Measurements from ENCODE around the gene IVL. TPM values are rescaled to one million over a fixed set of nuclear protein-coding genes. Genes with fewer than 3 reads are reported as not detected.

The IVL gene
- total and polyA plus RNA-seq, 2 experiments from 2014 or later = not detected

GRCh38 chr1:152880316-152880715 lies 28.0 kb upstream of the IVL start:
- Histone ChIP-seq H2AFZ (no peak overlapping the region), H3K27ac (no peak overlapping the region), H3K9me2 (replicated peaks; ENCODE audit: insufficient read depth) (no peaks in the 10 kb centered on the region), H3K4me2 (no peak overlapping the region), H3K9me3 (ENCODE audit: low read depth) (no peaks in the 10 kb centered on the region), H3K4me1 (ENCODE audit: insufficient read depth) (no peaks in the 10 kb centered on the region), H3K27me3 (no peaks in the 10 kb centered on the region), H3K79me2 (no peaks in the 10 kb centered on the region), H4K20me1 (ENCODE audit: insufficient read depth, poor library complexity, severe bottlenecking) (no peaks in the 10 kb centered on the region), H3K4me3 (no peak overlapping the region), H3K36me3 (replicated peaks; ENCODE audit: insufficient read depth, low read depth) (no peaks in the 10 kb centered on the region)
- TF ChIP-seq EZH2 (IDR thresholded peaks at IDR 0.05; ENCODE audit: borderline replicate concordance) (no peak), CTCF (IDR thresholded peaks at IDR 0.05; ENCODE audit: poor library complexity) (no peak), EZH2phosphoT487 (IDR thresholded peaks at IDR 0.05; ENCODE audit: low read depth, severe bottlenecking, unreplicated experiment) (no peak)
- 83% methylated on average over 4 of the region's 4 CpGs for whole genome bisulfite sequencing (ENCODE audit: low lambda C conversion rate, missing lambda C conversion rate)
- DNase-seq (ENCODE audit: low spot score) = no peak

GRCh38 chr1:152880907-152881306 lies 27.4 kb upstream of the IVL start:
- Histone ChIP-seq H3K4me2 (no peak overlapping the region), H3K4me1 (ENCODE audit: insufficient read depth) (no peaks in the 10 kb centered on the region), H3K36me3 (replicated peaks; ENCODE audit: insufficient read depth, low read depth) (no peaks in the 10 kb centered on the region), H3K27ac (no peak overlapping the region), H2AFZ (no peak overlapping the region), H3K9me3 (ENCODE audit: low read depth) (no peaks in the 10 kb centered on the region), H3K9me2 (replicated peaks; ENCODE audit: insufficient read depth) (no peaks in the 10 kb centered on the region), H3K79me2 (no peaks in the 10 kb centered on the region), H3K4me3 (no peak overlapping the region), H3K27me3 (no peaks in the 10 kb centered on the region), H4K20me1 (ENCODE audit: insufficient read depth, poor library complexity, severe bottlenecking) (no peaks in the 10 kb centered on the region)
- DNase-seq (ENCODE audit: low spot score) = no peak
- WGBS (ENCODE audit: low lambda C conversion rate, missing lambda C conversion rate) = 62% methylated on average over 5 of the region's 5 CpGs
- no peak for TF ChIP-seq EZH2 (IDR thresholded peaks at IDR 0.05; ENCODE audit: borderline replicate concordance)

GRCh38 chr1:152884085-152884484 lies 24.3 kb upstream of the IVL start:
- H3K4me3 ChIP-seq = no peak overlapping the region
- no peak overlapping the region for H3K4me2 ChIP-seq
- no peak overlapping the region for H2AFZ ChIP-seq
- no peak for DNase-seq (ENCODE audit: low spot score)
- no peaks in the 10 kb centered on the region for H3K4me1 ChIP-seq (ENCODE audit: insufficient read depth)
- H3K27me3 ChIP-seq = no peaks in the 10 kb centered on the region
- H3K27ac ChIP-seq = no peak overlapping the region
- no peaks in the 10 kb centered on the region for H3K36me3 ChIP-seq (replicated peaks; ENCODE audit: insufficient read depth, low read depth)
- H3K79me2 ChIP-seq = no peaks in the 10 kb centered on the region
- H4K20me1 ChIP-seq (ENCODE audit: insufficient read depth, poor library complexity, severe bottlenecking) = no peaks in the 10 kb centered on the region
- no peak for TF ChIP-seq CTCF (IDR thresholded peaks at IDR 0.05; ENCODE audit: poor library complexity)
- no peak for TF ChIP-seq EZH2 (IDR thresholded peaks at IDR 0.05; ENCODE audit: borderline replicate concordance)
- no peak for TF ChIP-seq EZH2phosphoT487 (IDR thresholded peaks at IDR 0.05; ENCODE audit: low read depth, severe bottlenecking, unreplicated experiment)
- no peaks in the 10 kb centered on the region for H3K9me2 ChIP-seq (replicated peaks; ENCODE audit: insufficient read depth)
- H3K9me3 ChIP-seq (ENCODE audit: low read depth) = no peaks in the 10 kb centered on the region

- Histone ChIP-seq H3K4me2 (no peak overlapping the region), H3K27me3 (no peaks in the 10 kb centered on the region), H3K9me3 (ENCODE audit: low read depth) (no peaks in the 10 kb centered on the region), H3K36me3 (replicated peaks; ENCODE audit: insufficient read depth, low read depth) (no peaks in the 10 kb centered on the region), H2AFZ (no peak overlapping the region), H3K4me1 (ENCODE audit: insufficient read depth) (no peaks in the 10 kb centered on the region), H3K79me2 (no peaks in the 10 kb centered on the region), H3K9me2 (replicated peaks; ENCODE audit: insufficient read depth) (no peaks in the 10 kb centered on the region), H4K20me1 (ENCODE audit: insufficient read depth, poor library complexity, severe bottlenecking) (no peaks in the 10 kb centered on the region), H3K4me3 (no peak overlapping the region), H3K27ac (no peak overlapping the region)
- 100% methylated on average over 1 of the region's 1 CpG for WGBS (ENCODE audit: low lambda C conversion rate, missing lambda C conversion rate)
- TF ChIP-seq CTCF (IDR thresholded peaks at IDR 0.05; ENCODE audit: poor library complexity) (no peak), EZH2 (IDR thresholded peaks at IDR 0.05; ENCODE audit: borderline replicate concordance) (no peak), EZH2phosphoT487 (IDR thresholded peaks at IDR 0.05; ENCODE audit: low read depth, severe bottlenecking, unreplicated experiment) (no peak)
- no peak for DNase-seq (ENCODE audit: low spot score)
Measured at GRCh38 chr1:152884506-152884905, 23.8 kb upstream of the IVL start.

Measured in hepatocyte (in vitro differentiated cells).